Right lobe of liver (tissue), 4 donors: ENCODE data around the gene ARHGAP15.

Source experiments
- POLR2A ChIP-seq: fragments of 450-650 bp; IDR thresholded peaks from one replicate; pipeline ENCODE4 v1.6.1; 2017; ENCODE audit warnings: antibody characterized with exemption, mild to moderate bottlenecking
- TF ChIP-seq, protein P1 (sequence below), 4 donors: fragments of 200-600 bp in 3 of 4; fragments of 450-650 bp in 1 of 4; IDR thresholded peaks; one replicate each; pipeline versions ENCODE4 v1.5.1 to v1.8.0; 2016 to 2022; ENCODE audit warnings: antibody characterized with exemption in 4 of 4, mild to moderate bottlenecking in 2 of 4
- donor health status: DM: no; HTN: no; CAD: no.
- donor health status: DM: no; HTN: no; CAD: no.
- donor health status: DM: no; HTN: yes; CAD: no.

DNA sequence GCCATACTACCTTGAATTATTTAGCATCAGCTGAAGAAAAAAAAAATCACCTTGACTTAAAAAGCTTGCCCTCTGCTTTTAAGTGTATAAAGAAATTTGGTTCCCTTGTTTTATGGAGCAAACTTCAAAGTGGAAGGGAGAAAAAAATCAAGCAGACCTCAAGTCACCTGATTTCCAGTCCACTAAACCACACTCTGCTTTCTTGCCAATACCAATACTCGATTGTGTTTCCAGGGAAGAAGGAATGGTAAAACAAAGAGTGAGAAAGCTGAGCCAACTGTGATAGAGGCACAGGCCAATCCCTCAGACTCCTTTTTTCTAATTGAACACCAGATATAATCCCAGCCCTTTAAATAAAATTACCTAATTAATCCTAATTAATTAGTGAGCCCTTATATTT is 587.3 kb downstream of the ARHGAP15 start:
- TF ChIP-seq, protein P1, sequence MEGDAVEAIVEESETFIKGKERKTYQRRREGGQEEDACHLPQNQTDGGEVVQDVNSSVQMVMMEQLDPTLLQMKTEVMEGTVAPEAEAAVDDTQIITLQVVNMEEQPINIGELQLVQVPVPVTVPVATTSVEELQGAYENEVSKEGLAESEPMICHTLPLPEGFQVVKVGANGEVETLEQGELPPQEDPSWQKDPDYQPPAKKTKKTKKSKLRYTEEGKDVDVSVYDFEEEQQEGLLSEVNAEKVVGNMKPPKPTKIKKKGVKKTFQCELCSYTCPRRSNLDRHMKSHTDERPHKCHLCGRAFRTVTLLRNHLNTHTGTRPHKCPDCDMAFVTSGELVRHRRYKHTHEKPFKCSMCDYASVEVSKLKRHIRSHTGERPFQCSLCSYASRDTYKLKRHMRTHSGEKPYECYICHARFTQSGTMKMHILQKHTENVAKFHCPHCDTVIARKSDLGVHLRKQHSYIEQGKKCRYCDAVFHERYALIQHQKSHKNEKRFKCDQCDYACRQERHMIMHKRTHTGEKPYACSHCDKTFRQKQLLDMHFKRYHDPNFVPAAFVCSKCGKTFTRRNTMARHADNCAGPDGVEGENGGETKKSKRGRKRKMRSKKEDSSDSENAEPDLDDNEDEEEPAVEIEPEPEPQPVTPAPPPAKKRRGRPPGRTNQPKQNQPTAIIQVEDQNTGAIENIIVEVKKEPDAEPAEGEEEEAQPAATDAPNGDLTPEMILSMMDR (IDR thresholded peaks at IDR 0.05): no peak
- TF ChIP-seq POLR2A: no peak
